Fibroblast of peridontal ligament (primary cell): Measurements from ENCODE around the gene PTPRN2.
"Not testable (repeated sequence)": the region's sequence is repeated elsewhere in the genome, so short reads cannot be mapped to it uniquely, and the experiment has no call there.

Experiments used
- DNase-seq: peaks from one replicate; pipeline ENCODE4 v3.0.0-alpha.2; 2010; ENCODE audit errors: extremely low read depth

The PTPRN2 gene

GRCh38 chr7:158366916-158367633 lies 220.5 kb downstream of the PTPRN2 start:
- no peak for DNase-seq

- DNase-seq = no peak
Observed at GRCh38 chr7:158366346-158366745, 221.3 kb downstream of the PTPRN2 start.

- DNase-seq = no peak
Observed at GRCh38 chr7:158365267-158365666, 222.4 kb downstream of the PTPRN2 start.

GRCh38 chr7:158364451-158364850 lies 223.2 kb downstream of the PTPRN2 start:
- no peak for DNase-seq

GRCh38 chr7:158362912-158363905 lies 224.4 kb downstream of the PTPRN2 start:
- DNase-seq = no peak

GRCh38 chr7:158362001-158362400 lies 225.6 kb downstream of the PTPRN2 start:
- DNase-seq = no peak

GRCh38 chr7:158361326-158361946 lies 226.2 kb downstream of the PTPRN2 start:
- DNase-seq = no peak

GRCh38 chr7:158358926-158359645 lies 228.5 kb downstream of the PTPRN2 start:
- no peak for DNase-seq

GRCh38 chr7:158357898-158358821 lies 229.5 kb downstream of the PTPRN2 start:
- no peak for DNase-seq

GRCh38 chr7:158357106-158357897 lies 230.3 kb downstream of the PTPRN2 start:
- DNase-seq = no peak

- DNase-seq = no peak
Observed at GRCh38 chr7:158356454-158356853, 231.2 kb downstream of the PTPRN2 start.

- no peak for DNase-seq
Observed at GRCh38 chr7:158355456-158356065, 232.1 kb downstream of the PTPRN2 start.

GRCh38 chr7:158354861-158355260 lies 232.8 kb downstream of the PTPRN2 start:
- no peak for DNase-seq

- no peak for DNase-seq
Observed at GRCh38 chr7:158353606-158354570, 233.7 kb downstream of the PTPRN2 start.

- not testable (repeated sequence) for DNase-seq
Observed at GRCh38 chr7:158351899-158352729, 235.5 kb downstream of the PTPRN2 start.

- DNase-seq = no peak
Observed at GRCh38 chr7:158351481-158351880, 236.1 kb downstream of the PTPRN2 start.

- DNase-seq = no peak
Observed at GRCh38 chr7:158351051-158351450, 236.6 kb downstream of the PTPRN2 start.
